ENCODE results near the gene C1orf174.

C1orf174 gene

DNA sequence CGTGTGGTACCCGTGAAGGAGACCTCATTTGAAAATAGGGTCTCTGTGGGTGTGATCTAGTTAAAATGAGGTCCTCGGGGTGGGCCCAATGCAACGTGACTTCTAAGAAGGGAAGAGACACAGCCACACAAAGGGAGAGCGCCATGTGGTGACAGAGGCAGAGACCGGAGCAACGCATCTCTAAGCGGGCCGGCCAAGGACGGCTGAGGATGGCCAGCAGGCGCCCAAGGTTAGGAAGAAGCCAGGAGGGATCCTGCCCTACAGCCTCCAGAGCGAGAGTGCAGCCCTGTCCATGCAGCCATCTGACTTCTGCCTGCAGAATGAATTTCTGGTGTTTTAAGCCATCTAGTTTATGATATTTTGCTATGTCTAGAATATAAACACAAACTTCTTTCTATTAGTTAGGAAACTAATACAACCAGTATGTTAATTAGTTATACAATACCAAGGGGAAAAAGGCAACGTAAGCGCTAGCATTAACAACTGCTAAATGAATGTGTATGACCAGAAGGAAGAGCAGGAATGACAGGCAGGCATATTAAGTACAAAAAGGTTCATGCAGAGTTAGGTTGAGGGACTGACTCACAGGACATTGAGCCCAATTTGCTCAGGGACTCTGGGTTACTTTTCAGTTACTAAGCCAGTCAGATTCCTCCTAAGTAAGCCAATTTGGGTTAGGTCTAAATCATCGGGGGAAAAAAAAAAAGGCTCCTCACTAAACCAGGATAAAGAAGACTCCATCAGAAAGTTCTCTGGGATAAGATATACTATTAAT lies 47.2 kb downstream of the C1orf174 start:
- H3K27me3 ChIP-seq (ENCODE audit: control insufficient read depth, insufficient read depth, low read length), result no peaks in the 10 kb centered on the region
- no peak overlapping the region for H3K4me2 ChIP-seq (ENCODE audit: low read length)
- H3K4me1 ChIP-seq (ENCODE audit: control insufficient read depth, insufficient read depth, low read length), result peaks cover 7% of the 10 kb centered on the region
- H3K4me3 ChIP-seq (ENCODE audit: low read length), result no peak overlapping the region
- H3K9me3 ChIP-seq (replicated peaks; ENCODE audit: low read length), result no peaks in the 10 kb centered on the region
- peaks cover 22% of the 10 kb centered on the region for H3K36me3 ChIP-seq (ENCODE audit: insufficient read depth, low read length)
- no peak overlapping the region for H3K9ac ChIP-seq (ENCODE audit: low read depth, low read length)

DNA sequence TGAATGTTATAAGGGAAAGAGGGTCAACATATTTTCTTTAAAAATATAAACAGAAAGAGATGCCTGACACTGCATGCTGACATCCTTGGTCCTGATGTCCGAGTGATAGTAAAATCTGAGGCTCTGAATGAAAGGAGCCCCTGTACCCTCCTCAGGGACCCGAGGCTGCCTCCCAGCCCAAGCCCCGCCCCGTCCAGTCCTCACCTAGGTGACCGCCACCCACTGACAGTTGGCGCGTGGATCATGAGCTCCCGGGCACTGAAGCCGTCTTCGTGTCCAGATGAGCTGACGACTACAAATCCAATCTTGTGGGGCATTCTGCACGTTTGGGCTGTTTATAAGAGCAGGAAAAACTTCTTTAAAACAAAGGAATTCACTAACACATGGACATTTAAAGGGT lies 48.0 kb downstream of the C1orf174 start:
- H3K4me3 ChIP-seq (ENCODE audit: low read length), result no peak overlapping the region
- peaks cover 22% of the 10 kb centered on the region for H3K36me3 ChIP-seq (ENCODE audit: insufficient read depth, low read length)
- peaks cover 6% of the 10 kb centered on the region for H3K4me1 ChIP-seq (ENCODE audit: control insufficient read depth, insufficient read depth, low read length)
- H3K27me3 ChIP-seq (ENCODE audit: control insufficient read depth, insufficient read depth, low read length), result no peaks in the 10 kb centered on the region
- H3K9me3 ChIP-seq (replicated peaks; ENCODE audit: low read length), result no peaks in the 10 kb centered on the region
- H3K9ac ChIP-seq (ENCODE audit: low read depth, low read length), result no peak overlapping the region
- H3K4me2 ChIP-seq (ENCODE audit: low read length), result no peak overlapping the region

DNA sequence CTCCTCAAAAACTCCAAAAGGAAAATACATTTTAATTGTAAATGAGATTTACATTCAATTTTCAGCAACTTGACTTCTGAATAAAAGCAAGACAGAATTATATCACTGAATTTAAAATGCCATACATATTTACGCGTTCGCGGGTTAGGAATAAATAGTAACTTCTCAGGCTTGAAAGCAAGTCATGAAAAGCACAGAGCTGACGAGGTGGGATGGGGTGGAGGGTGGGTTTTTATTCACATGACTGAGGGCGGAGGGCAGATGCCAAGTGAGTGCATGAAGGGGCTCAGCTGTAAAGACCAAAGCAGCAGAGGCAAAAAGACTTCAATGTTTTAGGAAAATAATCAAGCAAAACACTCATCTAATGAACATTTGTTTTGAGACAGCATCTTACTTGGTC lies 48.8 kb downstream of the C1orf174 start:
- Histone ChIP-seq H3K9ac (ENCODE audit: low read depth, low read length) (no peak overlapping the region), H3K4me3 (ENCODE audit: low read length) (no peak overlapping the region), H3K27me3 (ENCODE audit: control insufficient read depth, insufficient read depth, low read length) (no peaks in the 10 kb centered on the region), H3K36me3 (ENCODE audit: insufficient read depth, low read length) (peaks cover 22% of the 10 kb centered on the region), H3K9me3 (replicated peaks; ENCODE audit: low read length) (no peaks in the 10 kb centered on the region), H3K4me2 (ENCODE audit: low read length) (no peak overlapping the region), H3K4me1 (ENCODE audit: control insufficient read depth, insufficient read depth, low read length) (peaks cover 6% of the 10 kb centered on the region)

DNA sequence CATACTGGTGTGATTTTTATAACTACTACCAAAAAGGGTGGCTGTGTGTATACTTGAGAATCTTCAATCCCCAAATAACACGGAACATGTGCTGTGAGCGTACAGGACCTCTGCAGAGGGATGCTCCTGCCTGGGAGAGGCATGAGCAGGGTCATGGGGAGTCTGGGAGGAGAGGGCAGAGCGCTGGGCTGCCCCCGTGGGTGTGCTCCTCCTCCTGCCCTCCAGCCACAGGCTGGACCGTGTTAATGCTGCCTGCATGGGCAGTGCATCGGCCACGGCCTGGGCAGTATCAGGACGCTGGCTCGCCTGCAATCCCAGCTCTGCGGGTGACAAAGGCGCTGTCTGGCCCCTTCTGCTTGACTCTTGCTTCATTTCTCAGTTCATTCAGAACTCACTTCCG lies 49.2 kb downstream of the C1orf174 start:
- Histone ChIP-seq H3K4me1 (ENCODE audit: control insufficient read depth, insufficient read depth, low read length) (peaks cover 4% of the 10 kb centered on the region), H3K4me2 (ENCODE audit: low read length) (no peak overlapping the region), H3K27me3 (ENCODE audit: control insufficient read depth, insufficient read depth, low read length) (no peaks in the 10 kb centered on the region), H3K9me3 (replicated peaks; ENCODE audit: low read length) (no peaks in the 10 kb centered on the region), H3K4me3 (ENCODE audit: low read length) (no peak overlapping the region), H3K9ac (ENCODE audit: low read depth, low read length) (no peak overlapping the region), H3K36me3 (ENCODE audit: insufficient read depth, low read length) (peaks cover 22% of the 10 kb centered on the region)

DNA sequence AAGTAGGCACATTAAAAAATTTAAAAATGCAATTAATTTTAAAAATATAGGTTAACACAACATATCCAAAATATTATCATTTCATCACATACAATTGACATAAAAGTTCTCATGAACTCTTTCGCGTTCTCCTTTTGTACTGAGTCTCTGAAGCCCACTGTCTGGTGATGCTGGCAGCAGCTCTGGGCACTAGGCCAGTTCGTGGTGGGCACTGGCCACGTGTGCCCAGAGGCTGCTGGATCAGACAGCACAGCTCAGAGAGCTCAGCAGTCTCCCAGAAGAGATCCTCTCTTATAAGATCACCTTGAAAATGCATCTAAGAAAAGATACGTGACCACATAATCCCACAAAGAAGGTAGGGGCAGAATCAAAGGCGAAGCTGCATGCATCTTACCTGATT lies 53.0 kb downstream of the C1orf174 start:
- Histone ChIP-seq H3K36me3 (ENCODE audit: insufficient read depth, low read length) (peaks cover 26% of the 10 kb centered on the region), H3K4me1 (ENCODE audit: control insufficient read depth, insufficient read depth, low read length) (no peaks in the 10 kb centered on the region), H3K9ac (ENCODE audit: low read depth, low read length) (no peak overlapping the region), H3K27me3 (ENCODE audit: control insufficient read depth, insufficient read depth, low read length) (no peaks in the 10 kb centered on the region), H3K9me3 (replicated peaks; ENCODE audit: low read length) (no peaks in the 10 kb centered on the region), H3K4me2 (ENCODE audit: low read length) (no peak overlapping the region), H3K4me3 (ENCODE audit: low read length) (no peak overlapping the region)

DNA sequence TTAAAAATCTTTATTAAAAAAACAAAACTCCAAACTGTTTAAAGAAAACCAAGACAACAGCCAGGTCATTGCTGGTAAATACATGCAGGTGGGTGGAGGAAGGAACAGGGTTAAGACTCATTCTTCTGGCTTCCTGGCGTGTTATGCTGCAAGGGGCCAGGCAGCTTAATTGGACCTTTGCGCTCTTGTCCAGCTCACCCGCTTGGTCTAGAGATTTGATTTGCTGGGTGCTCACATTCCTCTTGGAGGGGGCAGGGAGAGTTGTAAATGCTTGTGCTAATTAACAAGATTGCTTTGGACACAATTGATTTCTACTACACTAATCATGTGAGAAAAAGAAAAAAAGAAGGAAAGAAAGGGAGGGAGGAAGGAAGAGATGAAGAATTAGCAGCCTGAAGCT lies 53.5 kb downstream of the C1orf174 start:
- Histone ChIP-seq H3K4me3 (ENCODE audit: low read length) (no peak overlapping the region), H3K4me1 (ENCODE audit: control insufficient read depth, insufficient read depth, low read length) (no peaks in the 10 kb centered on the region), H3K9ac (ENCODE audit: low read depth, low read length) (no peak overlapping the region), H3K27me3 (ENCODE audit: control insufficient read depth, insufficient read depth, low read length) (no peaks in the 10 kb centered on the region), H3K4me2 (ENCODE audit: low read length) (no peak overlapping the region), H3K9me3 (replicated peaks; ENCODE audit: low read length) (no peaks in the 10 kb centered on the region), H3K36me3 (ENCODE audit: insufficient read depth, low read length) (peaks cover 25% of the 10 kb centered on the region)

DNA sequence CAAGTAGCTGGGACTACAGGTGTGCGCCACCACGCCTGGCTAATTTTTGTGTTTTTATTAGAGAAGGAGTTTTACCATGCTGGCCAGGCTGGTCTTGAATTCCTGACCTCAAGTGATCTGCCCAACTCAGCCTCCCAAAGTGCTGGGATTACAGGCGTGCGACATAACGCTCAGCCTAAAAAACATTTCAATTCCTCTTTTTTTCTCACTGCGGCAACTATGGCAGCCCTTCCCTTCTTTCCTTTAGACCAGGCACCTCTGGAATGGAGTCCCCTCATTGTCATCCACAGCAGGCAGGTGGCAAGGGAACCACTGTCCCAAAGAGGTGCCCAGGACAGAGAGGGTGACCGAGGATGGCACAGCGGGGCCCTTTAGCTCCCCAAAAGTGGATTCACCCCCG lies 57.2 kb downstream of the C1orf174 start:
- H3K36me3 ChIP-seq (ENCODE audit: insufficient read depth, low read length), result peaks cover 37% of the 10 kb centered on the region
- H3K4me2 ChIP-seq (ENCODE audit: low read length), result no peak overlapping the region
- no peak overlapping the region for H3K9ac ChIP-seq (ENCODE audit: low read depth, low read length)
- H3K9me3 ChIP-seq (replicated peaks; ENCODE audit: low read length), result no peaks in the 10 kb centered on the region
- H3K4me3 ChIP-seq (ENCODE audit: low read length), result no peak overlapping the region
- no peaks in the 10 kb centered on the region for H3K4me1 ChIP-seq (ENCODE audit: control insufficient read depth, insufficient read depth, low read length)
- H3K27me3 ChIP-seq (ENCODE audit: control insufficient read depth, insufficient read depth, low read length), result no peaks in the 10 kb centered on the region

DNA sequence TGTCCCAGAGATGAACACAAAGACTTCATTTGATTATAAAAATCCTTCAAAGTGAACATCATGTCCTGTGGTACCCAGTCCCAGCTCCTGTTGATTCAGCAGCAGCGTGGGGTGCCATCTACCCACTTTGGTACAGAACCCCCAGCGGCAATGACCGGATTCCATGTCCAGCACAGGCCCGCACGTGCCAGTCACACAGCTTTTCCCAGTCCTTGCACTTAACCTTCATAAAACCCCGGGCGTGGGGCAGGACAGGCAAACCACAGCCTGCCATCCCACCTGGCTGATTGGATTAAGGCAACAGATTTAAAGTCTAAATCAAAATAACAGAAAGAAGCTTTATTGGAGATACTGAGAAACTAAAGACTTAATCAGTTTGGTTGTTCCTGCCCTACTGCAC lies 58.6 kb downstream of the C1orf174 start:
- Histone ChIP-seq H3K36me3 (ENCODE audit: insufficient read depth, low read length) (peaks cover 49% of the 10 kb centered on the region), H3K27me3 (ENCODE audit: control insufficient read depth, insufficient read depth, low read length) (no peaks in the 10 kb centered on the region), H3K4me3 (ENCODE audit: low read length) (no peak overlapping the region), H3K9ac (ENCODE audit: low read depth, low read length) (no peak overlapping the region), H3K9me3 (replicated peaks; ENCODE audit: low read length) (no peaks in the 10 kb centered on the region), H3K4me2 (ENCODE audit: low read length) (no peak overlapping the region), H3K4me1 (ENCODE audit: control insufficient read depth, insufficient read depth, low read length) (no peaks in the 10 kb centered on the region)

Measured in skeletal muscle satellite cell (primary cell).